NCI-H774 (cell line): ENCODE measurements around the gene LAMA3.

Experiments
- DNase-seq: peaks from one replicate; lab custom pipeline; 2025; lab: John Stamatoyannopoulos, UW

Gene LAMA3

DNA sequence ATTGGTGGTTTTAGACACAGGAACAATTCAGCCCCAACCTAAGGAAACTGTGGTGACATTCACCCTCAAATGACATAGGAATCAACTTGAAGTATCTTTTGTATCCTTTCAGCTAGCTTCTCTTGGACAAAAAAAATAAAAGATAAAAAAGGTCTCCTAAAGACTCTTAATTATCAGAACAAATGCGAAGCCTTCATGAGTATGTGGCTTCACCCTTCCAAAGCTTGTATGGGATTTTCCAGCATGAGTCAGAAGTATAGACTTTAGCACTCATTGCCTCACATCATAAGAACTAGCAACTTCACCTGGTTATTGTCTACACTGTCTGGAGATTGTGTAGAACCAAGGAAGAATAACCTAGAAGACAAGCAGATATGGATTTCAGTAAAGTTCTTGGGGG is 135.4 kb downstream of the LAMA3 start:
- no peak for DNase-seq

- no peak for DNase-seq
These were observed 136.2 kb downstream of the LAMA3 start for GRCh38 chr18:23825496-23825895.

DNA sequence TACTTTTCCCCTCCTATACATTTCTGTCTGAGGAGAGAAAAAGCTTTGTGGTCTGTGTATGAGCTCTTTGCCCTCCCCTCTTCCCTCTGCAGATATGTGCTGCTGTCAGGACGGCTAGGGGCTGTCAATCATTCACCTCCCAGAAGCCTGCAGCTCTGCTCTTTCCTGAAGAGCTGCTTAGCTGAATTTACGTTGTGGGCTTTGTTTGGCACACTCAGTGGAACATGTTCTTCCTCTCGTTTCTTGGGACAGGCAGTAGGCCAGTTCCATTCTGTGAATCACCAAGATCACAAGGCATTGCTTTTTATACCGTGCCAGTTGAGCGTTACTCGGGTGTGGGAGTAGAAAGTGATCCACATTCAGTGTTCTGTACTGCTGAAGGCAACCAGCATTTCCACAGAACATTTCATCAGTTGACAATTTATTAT is 136.7 kb downstream of the LAMA3 start:
- no peak for DNase-seq

GRCh38 chr18:23826850-23827620 is 137.8 kb downstream of the LAMA3 start:
- DNase-seq: no peak

DNA sequence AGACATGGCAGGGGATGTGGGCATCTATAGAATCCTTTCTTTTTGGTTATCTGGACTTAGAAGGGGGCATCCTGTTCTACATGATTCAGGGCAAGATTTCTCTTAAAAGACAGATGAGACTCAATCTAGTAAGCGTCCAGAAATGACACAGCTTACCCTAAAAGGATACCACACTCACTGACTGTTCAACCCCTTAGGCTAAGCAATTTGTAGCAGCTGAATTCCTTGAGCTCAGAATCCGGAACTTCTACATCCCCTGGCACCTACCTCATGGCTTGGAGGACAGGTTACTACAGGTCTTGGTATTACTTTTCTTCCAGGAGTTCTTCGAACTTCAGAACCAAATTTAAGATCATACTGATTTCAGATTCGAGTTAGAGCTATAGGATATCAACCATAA is 138.4 kb downstream of the LAMA3 start:
- DNase-seq: no peak

DNA sequence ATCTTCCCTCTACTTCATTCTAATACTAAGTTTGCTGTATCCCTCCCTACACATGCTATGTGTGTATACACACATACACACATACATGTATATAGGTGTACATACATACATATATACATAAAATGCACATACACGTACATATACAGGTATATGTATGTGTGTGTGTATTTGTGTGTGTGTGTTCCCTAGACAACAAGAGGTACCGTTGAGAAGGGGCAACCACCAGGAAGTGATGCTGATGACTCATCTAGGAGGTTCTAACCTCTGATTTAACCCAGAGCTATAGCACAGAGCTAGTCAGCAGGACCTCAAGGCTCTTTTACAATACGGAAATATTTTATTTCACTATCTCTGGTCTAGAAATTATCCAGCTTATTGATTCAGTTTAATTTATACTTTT is 139.2 kb downstream of the LAMA3 start:
- DNase-seq: no peak

DNA sequence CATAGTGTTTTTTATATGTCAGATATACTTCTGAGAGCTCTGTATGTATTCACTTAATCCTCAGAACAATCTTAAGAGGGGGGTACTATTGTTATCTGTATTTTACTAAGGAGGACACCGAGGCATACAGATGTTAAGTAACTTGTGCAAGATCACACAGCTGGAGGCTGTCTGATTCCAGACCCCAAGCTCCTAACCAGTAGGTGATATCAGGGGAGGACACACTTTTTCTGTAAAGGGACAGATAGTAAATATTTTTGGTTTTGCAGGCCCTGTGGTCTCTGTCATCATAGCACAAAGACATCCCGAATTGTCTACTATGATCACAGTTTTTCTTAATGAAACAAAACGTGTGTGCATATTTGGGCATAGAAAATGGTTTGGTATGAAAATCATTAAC is 143.7 kb downstream of the LAMA3 start:
- no peak for DNase-seq

DNA sequence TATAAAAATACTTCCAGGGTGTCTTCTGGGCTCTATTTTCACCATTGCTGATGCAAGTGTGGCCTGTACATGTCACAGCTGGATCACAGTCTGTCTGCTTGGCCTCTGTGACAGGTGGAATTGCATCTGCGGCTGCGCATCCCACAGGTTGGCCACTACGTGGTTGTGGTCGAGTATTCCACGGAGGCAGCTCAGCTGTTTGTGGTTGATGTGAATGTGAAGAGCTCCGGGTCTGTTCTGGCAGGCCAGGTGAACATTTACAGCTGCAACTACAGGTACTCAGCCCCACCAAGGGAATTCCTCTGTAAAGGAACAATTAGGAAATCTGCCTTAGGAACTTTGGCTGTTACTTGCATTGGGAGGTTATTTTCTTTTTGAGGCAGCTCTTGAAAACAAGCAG is 144.5 kb downstream of the LAMA3 start:
- no peak for DNase-seq

- no peak for DNase-seq
These were observed 145.8 kb downstream of the LAMA3 start for GRCh38 chr18:23835091-23835490.

- no peak for DNase-seq
These were observed 146.3 kb downstream of the LAMA3 start for GRCh38 chr18:23835506-23835905.

- DNase-seq: no peak
These were observed 148.3 kb downstream of the LAMA3 start for GRCh38 chr18:23837591-23837990.

- no peak for DNase-seq
These were observed 149.0 kb downstream of the LAMA3 start for GRCh38 chr18:23838233-23838632.

DNA sequence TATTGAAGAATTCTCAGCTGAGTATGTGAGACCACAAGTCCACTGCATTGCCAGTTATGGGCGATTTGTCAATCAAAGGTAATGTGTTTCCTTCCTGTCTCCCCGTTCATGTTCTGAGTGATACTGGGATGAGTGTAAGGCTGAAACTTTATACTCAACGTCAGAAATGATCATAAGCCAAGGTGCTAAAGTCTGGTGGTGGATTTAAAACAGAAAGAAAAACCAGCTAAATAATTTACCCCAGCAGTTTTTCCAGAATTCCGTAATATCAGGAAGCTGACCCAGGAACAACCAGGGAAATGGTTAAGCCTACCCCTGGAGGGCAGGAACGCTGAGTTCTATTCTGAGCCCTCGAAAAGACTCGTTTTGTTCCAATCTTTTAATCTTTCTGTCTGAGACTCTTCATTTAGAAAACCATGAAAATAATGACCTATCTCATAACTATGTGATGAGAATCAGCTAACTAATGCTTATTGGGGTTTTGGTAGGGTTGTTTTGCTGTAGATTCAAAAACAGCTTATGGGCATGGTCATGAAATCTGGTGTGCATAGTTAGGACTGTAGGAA is 149.6 kb downstream of the LAMA3 start:
- no peak for DNase-seq

GRCh38 chr18:23842305-23842704 is 153.1 kb downstream of the LAMA3 start:
- no peak for DNase-seq

GRCh38 chr18:23844991-23845680 is 155.9 kb downstream of the LAMA3 start:
- DNase-seq: no peak

- DNase-seq: no peak
These were observed 156.9 kb downstream of the LAMA3 start for GRCh38 chr18:23845988-23846630.

DNA sequence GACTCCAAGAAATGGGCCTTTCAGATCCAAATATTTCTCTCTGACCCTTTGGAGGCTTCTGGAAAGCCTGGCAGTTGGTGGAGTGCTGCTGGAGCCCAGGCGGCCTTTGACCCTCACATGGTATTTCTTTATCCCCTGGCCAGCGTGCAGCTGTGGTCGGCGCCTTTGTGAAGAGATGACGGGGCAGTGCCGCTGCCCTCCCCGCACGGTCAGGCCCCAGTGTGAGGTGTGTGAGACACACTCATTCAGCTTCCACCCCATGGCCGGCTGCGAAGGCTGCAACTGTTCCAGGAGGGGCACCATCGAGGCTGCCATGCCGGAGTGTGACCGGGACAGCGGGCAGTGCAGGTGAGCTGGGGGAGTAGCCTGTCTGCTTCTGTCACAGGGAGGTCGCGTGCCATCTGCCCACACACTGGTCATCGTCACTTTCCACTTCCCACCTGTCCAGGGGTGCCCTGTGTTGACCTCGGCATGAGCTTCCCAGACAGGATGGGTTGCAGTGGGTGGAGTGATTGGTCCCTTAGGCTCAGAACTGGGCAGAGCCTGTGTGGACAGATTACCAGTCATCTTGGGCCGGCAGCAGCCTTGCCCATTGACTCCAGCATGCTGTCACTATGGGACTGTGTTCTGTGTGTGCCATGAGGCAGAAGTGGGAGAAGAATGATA is 158.2 kb downstream of the LAMA3 start:
- no peak for DNase-seq

DNA sequence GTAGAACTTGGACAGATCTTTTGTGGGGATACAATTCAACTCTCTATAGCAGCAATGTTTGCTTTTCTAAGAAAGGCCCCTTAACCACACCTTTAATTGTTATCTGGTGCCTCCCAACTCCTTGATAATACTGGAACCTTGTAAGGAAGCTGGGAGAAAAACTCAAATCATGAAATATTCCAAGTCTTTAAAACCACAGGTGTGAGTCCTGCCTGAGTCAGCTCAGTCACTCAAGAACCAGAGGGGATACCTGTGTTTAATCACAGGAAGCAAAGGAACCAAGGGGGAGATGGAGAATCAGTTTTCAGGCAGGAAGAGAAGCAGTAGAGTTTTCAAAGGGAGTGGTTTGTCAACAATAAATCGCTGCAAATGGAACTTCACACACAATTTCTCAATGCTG is 159.9 kb downstream of the LAMA3 start:
- DNase-seq: no peak

GRCh38 chr18:23850215-23850614 is 161.0 kb downstream of the LAMA3 start:
- no peak for DNase-seq

GRCh38 chr18:23851470-23852002 is 162.3 kb downstream of the LAMA3 start:
- no peak for DNase-seq

- no peak for DNase-seq
These were observed 163.2 kb downstream of the LAMA3 start for GRCh38 chr18:23852236-23853045.
